ENCODE data around the gene PLXDC2. TPM values are rescaled to one million over a fixed set of nuclear protein-coding genes. Genes with fewer than 3 reads are reported as not detected.

The PLXDC2 gene
- total and polyA plus RNA-seq, 7 donors, result 1.8 to 44.6 (median 18.2) TPM

DNA sequence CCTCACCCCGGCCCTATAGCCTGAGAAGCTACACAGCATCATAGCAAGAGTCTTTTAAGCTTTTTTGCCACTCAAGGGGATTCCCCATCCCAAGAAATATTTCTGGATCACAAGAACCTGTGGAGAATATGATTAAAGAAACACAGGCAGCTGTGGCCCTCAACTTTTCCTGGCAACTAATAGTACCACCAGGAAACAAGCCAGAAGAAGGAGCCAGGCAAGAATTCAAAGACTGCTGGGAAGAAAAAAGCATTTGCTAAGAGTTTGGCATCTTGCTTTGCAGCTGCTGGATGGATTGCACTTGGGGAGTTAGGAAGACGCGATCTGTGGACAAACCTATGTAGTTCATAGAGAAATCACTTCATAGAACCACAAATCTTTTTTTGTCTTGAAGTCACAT is 437.8 kb downstream of the PLXDC2 start:
- no peak for DNase-seq
- WGBS, 2 donors, result 80 to 84% methylated on average over 3 of the region's 3 CpGs
- Histone ChIP-seq H3K4me1 (peaks cover 0 to 13% (median 8%) of the 10 kb centered on the region in 4 donors), H3K36me3 (peaks cover 0 to 6% (median 0%) of the 10 kb centered on the region in 4 donors), H3K27me3 (no peaks in the 10 kb centered on the region), H3K27ac (peak overlapping the region in 1 of 4 donors; percentile 16), H3K9me3 (no peaks in the 10 kb centered on the region), H3K4me3 (no peak overlapping the region)
- TF ChIP-seq POLR2A (IDR thresholded peaks at IDR 0.05), result no peak
- TF ChIP-seq CTCF (IDR thresholded peaks at IDR 0.05), result no peak
- peak in 2 of 4 donors; percentile 14 to 27 for TF ChIP-seq POLR2AphosphoS5 (IDR thresholded peaks at IDR 0.05)
- no peak for TF ChIP-seq EP300 (IDR thresholded peaks at IDR 0.05)
- intact Hi-C loops (cut with DNase I), result no loop called here

GRCh38 chr10:20254497-20254896 is 438.3 kb downstream of the PLXDC2 start:
- whole genome bisulfite sequencing, 2 donors, result 58 to 77% methylated on average over 1 of the region's 1 CpG
- Histone ChIP-seq H3K4me1 (peaks cover 0 to 13% (median 8%) of the 10 kb centered on the region in 4 donors), H3K9me3 (no peaks in the 10 kb centered on the region), H3K27ac (no peak overlapping the region), H3K27me3 (no peaks in the 10 kb centered on the region), H3K36me3 (peaks cover 0 to 3% (median 0%) of the 10 kb centered on the region in 4 donors), H3K4me3 (no peak overlapping the region)
- no peak for DNase-seq
- TF ChIP-seq POLR2A (IDR thresholded peaks at IDR 0.05) (no peak), CTCF (IDR thresholded peaks at IDR 0.05) (no peak), EP300 (IDR thresholded peaks at IDR 0.05) (no peak), POLR2AphosphoS5 (IDR thresholded peaks at IDR 0.05) (no peak)
- intact Hi-C loops (cut with DNase I), result no loop called here

DNA sequence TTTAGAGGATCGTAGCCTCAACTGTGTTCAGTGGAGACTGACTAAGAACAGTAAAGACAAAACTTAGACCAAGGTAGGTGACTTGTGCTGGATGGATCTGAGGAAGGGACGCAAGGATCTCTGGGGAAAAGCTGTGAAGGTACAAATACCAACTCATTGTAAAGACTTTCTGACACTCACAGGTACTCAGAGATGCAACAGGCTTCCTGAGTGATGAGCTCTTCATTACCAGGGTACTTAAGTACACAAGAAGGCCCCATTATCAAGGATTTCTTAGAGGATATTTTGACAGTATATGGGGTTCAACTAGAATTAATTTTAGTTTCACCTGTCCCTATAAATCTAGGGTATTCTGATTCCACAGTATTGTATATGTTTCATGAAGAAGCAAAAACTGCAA is 440.7 kb downstream of the PLXDC2 start:
- TF ChIP-seq POLR2AphosphoS5 (IDR thresholded peaks at IDR 0.05) (no peak), CTCF (IDR thresholded peaks at IDR 0.05) (no peak), POLR2A (IDR thresholded peaks at IDR 0.05) (no peak), EP300 (IDR thresholded peaks at IDR 0.05) (no peak)
- H3K4me1 ChIP-seq, result peaks cover 0 to 13% (median 8%) of the 10 kb centered on the region in 4 donors
- WGBS, 2 donors, result 94 to 95% methylated on average over 2 of the region's 2 CpGs
- no peak overlapping the region for H3K4me3 ChIP-seq
- DNase-seq, result no peak
- H3K9me3 ChIP-seq, result no peaks in the 10 kb centered on the region
- intact Hi-C loops (cut with DNase I), result no loop called here
- no peak overlapping the region for H3K27ac ChIP-seq
- H3K36me3 ChIP-seq, result no peaks in the 10 kb centered on the region
- H3K27me3 ChIP-seq, result no peaks in the 10 kb centered on the region

GRCh38 chr10:20257422-20257821 is 441.2 kb downstream of the PLXDC2 start:
- Histone ChIP-seq H3K4me3 (no peak overlapping the region), H3K4me1 (peaks cover 0 to 13% (median 8%) of the 10 kb centered on the region in 4 donors), H3K27me3 (no peaks in the 10 kb centered on the region), H3K36me3 (no peaks in the 10 kb centered on the region), H3K9me3 (peaks cover 0 to 3% (median 0%) of the 10 kb centered on the region in 4 donors), H3K27ac (no peak overlapping the region)
- no peak for DNase-seq
- TF ChIP-seq EP300 (IDR thresholded peaks at IDR 0.05), result no peak
- TF ChIP-seq POLR2AphosphoS5 (IDR thresholded peaks at IDR 0.05), result no peak
- no peak for TF ChIP-seq CTCF (IDR thresholded peaks at IDR 0.05)
- no peak for TF ChIP-seq POLR2A (IDR thresholded peaks at IDR 0.05)
- 58 to 72% methylated on average over 2 of the region's 2 CpGs for WGBS, 2 donors
- intact Hi-C loops (cut with DNase I), result no loop called here

DNA sequence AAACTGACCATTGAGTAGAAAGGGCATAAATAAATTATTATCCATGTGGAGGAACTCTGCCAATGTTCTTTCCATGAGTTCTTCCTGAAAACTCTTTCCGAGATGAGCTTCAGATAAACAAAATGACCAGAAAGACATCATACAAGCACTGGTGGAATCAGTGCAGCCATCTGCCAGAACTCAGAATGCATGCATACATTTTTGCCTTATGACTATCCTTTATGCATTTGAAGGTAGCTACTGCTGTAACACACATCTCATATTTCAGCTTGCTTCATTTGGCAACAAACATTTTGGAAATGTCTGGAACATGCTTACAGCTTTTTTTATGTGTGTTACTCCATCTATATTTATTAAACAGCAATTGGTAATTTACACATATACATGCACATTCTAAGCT is 448.9 kb downstream of the PLXDC2 start:
- Histone ChIP-seq H3K4me1 (no peaks in the 10 kb centered on the region), H3K27ac (no peak overlapping the region), H3K27me3 (no peaks in the 10 kb centered on the region), H3K36me3 (no peaks in the 10 kb centered on the region), H3K4me3 (no peak overlapping the region), H3K9me3 (peaks cover 0 to 8% (median 0%) of the 10 kb centered on the region in 4 donors)
- WGBS, 2 donors, result 82% methylated on average over 1 of the region's 1 CpG
- no peak for DNase-seq
- TF ChIP-seq POLR2AphosphoS5 (IDR thresholded peaks at IDR 0.05) (no peak), CTCF (IDR thresholded peaks at IDR 0.05) (no peak), POLR2A (IDR thresholded peaks at IDR 0.05) (no peak), EP300 (IDR thresholded peaks at IDR 0.05) (no peak)
- intact Hi-C loops (cut with DNase I), result no loop called here
